Upper lobe of right lung (tissue), 1 donor: ENCODE data around the gene KRTAP10-4. TPM values are rescaled to one million over a fixed set of nuclear protein-coding genes. Genes with fewer than 3 reads are reported as not detected.

Source experiments
- ATAC-seq: fragments of 200-7000 bp; cut with Tn5 transposase; one replicate; pipeline ENCODE4 v1.9.1; 2020; ENCODE audit warnings: mild to moderate bottlenecking, moderate library complexity
- DNase-seq: peaks from one replicate; pipeline ENCODE4 v3.0.0-alpha.2; 2020
- H3K27ac ChIP-seq: fragments of 200-600 bp; one replicate; pipeline ENCODE4 v1.8.0; 2022
- H3K27me3 ChIP-seq: fragments of 200-600 bp; one replicate; pipeline ENCODE4 v1.8.0; 2022; ENCODE audit warnings: mild to moderate bottlenecking
- H3K36me3 ChIP-seq: fragments of 200-600 bp; one replicate; pipeline ENCODE4 v1.8.0; 2022
- H3K4me1 ChIP-seq: fragments of 200-600 bp; one replicate; pipeline ENCODE4 v1.8.0; 2022
- H3K4me3 ChIP-seq: fragments of 200-600 bp; one replicate; pipeline ENCODE4 v1.8.0; 2022; ENCODE audit warnings: mild to moderate bottlenecking
- H3K9me3 ChIP-seq: fragments of 200-600 bp; one replicate; pipeline ENCODE4 v1.8.0; 2022
- intact Hi-C: fragments of 100-400 bp; cut with DNase I; formaldehyde crosslinking; loops from one replicate; pipeline ENCODE4 v1.11.0; 2022
- total RNA-seq: library from RNA; stranded (reverse); fragmentation: NEBNext Ultra II Directional; extraction: Animal tissue kit (Norgen Biotek cat#: 25700); gene quantifications from one replicate; pipeline ENCODE4 v1.2.1, GENCODE V29; 2021
- TF ChIP-seq, protein P1 (sequence below): fragments of 200-600 bp; IDR thresholded peaks from one replicate; pipeline ENCODE4 v1.8.0; 2022; ENCODE audit warnings: antibody characterized with exemption
- donor health status: DM: no; HTN: yes; CAD: no; lungs with severe emphysema.

The KRTAP10-4 gene
- total RNA-seq, 1 donor from 2014 or later: not detected

DNA sequence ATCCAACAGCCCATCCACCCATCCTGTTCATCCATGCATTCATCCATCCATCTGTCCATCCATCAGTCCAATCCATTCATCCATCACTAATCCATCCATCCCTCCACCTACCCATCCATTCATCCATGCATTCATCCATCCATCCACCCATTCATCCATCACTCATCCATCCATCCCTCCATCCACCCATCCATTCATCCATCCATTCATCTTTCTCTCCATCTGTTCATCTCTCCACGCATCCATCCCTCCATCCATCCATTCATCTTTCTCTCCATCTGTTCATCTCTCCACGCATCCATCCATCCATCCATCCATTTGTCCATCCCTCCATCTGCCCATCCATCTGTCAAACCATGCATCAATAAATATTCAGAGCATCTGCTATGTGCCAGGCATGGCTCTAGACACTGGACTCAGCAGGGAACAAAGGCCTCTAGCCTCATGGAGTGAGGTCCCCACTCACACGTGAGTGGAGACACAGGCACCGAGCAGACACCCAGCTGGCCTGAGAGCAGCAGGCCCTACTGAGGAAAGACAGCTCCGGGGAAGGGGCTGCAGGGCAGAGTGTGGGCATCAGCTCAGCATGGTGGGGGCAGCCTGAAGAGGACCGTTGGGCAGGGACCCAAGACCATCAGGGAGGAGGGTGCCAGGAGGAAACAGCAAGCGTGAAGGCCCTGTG lies 43.2 kb upstream of the KRTAP10-4 start:
- ATAC-seq (no peak), DNase-seq (no peak)
- Histone ChIP-seq H3K9me3 (no peaks in the 10 kb centered on the region), H3K36me3 (no peaks in the 10 kb centered on the region), H3K27me3 (no peaks in the 10 kb centered on the region), H3K4me3 (no peak overlapping the region), H3K4me1 (no peaks in the 10 kb centered on the region), H3K27ac (no peak overlapping the region)
- TF ChIP-seq, protein P1, sequence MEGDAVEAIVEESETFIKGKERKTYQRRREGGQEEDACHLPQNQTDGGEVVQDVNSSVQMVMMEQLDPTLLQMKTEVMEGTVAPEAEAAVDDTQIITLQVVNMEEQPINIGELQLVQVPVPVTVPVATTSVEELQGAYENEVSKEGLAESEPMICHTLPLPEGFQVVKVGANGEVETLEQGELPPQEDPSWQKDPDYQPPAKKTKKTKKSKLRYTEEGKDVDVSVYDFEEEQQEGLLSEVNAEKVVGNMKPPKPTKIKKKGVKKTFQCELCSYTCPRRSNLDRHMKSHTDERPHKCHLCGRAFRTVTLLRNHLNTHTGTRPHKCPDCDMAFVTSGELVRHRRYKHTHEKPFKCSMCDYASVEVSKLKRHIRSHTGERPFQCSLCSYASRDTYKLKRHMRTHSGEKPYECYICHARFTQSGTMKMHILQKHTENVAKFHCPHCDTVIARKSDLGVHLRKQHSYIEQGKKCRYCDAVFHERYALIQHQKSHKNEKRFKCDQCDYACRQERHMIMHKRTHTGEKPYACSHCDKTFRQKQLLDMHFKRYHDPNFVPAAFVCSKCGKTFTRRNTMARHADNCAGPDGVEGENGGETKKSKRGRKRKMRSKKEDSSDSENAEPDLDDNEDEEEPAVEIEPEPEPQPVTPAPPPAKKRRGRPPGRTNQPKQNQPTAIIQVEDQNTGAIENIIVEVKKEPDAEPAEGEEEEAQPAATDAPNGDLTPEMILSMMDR: no peak
- intact Hi-C loops: no loop called here

DNA sequence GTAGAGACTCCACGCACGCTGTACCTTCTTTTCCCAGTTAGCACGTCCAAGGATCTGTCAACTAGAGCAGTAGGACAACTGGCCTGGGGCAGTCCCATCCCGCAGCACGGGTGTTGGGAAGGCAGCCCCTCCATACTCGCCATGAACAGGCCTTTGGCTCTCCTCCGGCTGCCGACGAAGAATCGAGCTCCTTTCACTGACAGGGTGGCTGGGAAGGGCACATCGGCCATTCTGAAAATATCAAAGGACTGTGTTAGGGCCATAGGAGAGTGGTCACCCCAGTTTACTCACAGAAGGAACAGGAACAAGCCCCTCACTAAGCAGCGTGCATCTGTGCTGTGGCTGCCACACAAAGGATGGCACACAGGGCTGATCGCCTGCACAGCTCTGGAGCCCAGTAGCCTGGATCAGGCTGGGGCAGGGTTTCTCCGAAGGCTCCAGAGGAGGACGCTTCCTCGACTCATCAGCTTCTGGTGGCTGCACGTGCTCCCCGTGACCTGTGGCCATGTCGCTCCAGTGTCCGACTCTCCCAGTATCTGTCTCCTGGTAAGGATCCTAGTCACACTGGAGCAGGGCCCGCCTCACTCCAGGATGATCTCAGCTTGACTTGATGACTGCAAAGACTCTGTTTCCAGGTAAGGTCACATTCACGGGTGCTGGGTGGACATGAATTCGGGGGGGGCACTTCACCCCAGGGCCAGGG lies 42.5 kb upstream of the KRTAP10-4 start:
- intact Hi-C loops: no loop called here
- peak; percentile 41 for DNase-seq
- TF ChIP-seq, protein P1: no peak

DNA sequence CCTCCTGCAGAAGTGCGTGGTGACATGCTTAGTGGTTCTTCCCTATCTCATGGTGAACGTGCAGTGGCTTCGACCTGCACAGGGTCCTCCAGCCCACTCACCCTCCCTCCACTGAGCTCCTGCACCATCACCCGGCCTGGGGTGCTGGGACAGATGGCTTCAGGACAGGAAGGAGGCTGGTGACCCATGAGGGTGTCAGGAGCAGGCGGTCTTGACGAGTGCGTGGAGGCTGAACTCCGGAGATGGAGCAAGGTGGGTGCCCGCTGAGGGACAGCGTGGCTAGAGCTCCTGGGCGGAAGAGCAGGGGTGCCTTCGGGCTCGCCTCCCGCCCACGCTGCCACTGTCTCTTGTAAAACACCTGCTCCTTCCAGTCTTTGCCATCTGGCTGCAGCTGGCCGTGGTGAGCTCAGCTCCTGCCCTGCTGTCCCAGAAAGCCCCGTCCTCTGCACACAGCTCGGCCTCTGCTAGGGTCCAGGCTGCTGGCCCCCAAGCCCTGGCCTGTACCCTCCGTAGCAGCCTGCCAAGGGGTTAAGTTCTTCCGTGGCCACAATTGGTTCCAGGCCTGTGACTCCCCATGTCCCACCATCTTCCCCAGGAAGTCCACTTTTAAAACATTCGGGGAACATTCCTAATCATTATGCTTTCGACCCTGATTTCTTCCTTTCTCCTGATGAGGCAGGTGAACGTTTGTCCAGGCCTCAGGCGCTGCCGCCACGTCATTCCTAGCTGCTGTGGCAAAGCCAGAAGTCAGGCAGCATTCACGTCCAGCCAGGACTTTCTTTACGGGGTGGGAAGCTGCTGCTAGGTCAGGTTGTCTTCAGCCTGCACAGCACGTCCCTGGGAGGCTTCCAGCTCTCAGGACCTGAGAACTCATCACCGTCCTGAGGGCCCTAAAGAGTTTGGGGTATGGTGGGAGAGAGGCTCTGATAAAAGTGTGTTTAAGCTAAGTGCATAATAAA lies 41.6 kb upstream of the KRTAP10-4 start:
- Histone ChIP-seq H3K4me1 (no peaks in the 10 kb centered on the region), H3K9me3 (no peaks in the 10 kb centered on the region), H3K36me3 (no peaks in the 10 kb centered on the region), H3K27ac (no peak overlapping the region), H3K4me3 (no peak overlapping the region), H3K27me3 (no peaks in the 10 kb centered on the region)
- ATAC-seq (no peak), DNase-seq (peak; percentile 55)
- intact Hi-C loops: no loop called here
- TF ChIP-seq, protein P1: no peak

More for the DNA sequence above, 42.5 kb upstream of the KRTAP10-4 start:
- no peak overlapping the region for H3K4me3 ChIP-seq
- no peak for ATAC-seq
- no peak overlapping the region for H3K27ac ChIP-seq
- no peaks in the 10 kb centered on the region for H3K4me1 ChIP-seq
- no peaks in the 10 kb centered on the region for H3K27me3 ChIP-seq
- H3K36me3 ChIP-seq: no peaks in the 10 kb centered on the region
- no peaks in the 10 kb centered on the region for H3K9me3 ChIP-seq

DNA sequence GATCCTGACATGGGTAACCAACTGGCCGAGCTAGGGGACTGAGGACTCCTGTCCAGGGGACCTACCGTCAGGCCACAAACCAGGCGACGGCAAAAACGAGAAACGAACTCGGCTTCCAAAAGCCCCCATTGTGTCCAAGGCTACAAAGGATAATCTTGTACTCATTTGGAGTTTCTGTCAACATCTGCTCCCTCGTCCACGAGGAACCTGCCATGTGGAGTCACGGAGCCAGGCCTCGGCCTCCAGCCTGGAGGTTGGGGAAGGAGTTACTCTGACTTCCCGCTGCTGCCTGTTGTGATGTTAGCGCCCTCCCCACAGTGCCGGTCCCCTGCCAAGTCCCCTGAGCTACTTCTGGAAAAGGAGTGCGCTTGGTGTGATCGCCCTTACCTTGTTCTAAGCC lies 40.8 kb upstream of the KRTAP10-4 start:
- no peak for ATAC-seq
- Histone ChIP-seq H3K27me3 (no peaks in the 10 kb centered on the region), H3K27ac (no peak overlapping the region), H3K4me1 (no peaks in the 10 kb centered on the region), H3K36me3 (no peaks in the 10 kb centered on the region), H3K9me3 (no peaks in the 10 kb centered on the region), H3K4me3 (no peak overlapping the region)
- peak; percentile 34 for DNase-seq
- intact Hi-C loops: no loop called here
- TF ChIP-seq, protein P1: no peak

DNA sequence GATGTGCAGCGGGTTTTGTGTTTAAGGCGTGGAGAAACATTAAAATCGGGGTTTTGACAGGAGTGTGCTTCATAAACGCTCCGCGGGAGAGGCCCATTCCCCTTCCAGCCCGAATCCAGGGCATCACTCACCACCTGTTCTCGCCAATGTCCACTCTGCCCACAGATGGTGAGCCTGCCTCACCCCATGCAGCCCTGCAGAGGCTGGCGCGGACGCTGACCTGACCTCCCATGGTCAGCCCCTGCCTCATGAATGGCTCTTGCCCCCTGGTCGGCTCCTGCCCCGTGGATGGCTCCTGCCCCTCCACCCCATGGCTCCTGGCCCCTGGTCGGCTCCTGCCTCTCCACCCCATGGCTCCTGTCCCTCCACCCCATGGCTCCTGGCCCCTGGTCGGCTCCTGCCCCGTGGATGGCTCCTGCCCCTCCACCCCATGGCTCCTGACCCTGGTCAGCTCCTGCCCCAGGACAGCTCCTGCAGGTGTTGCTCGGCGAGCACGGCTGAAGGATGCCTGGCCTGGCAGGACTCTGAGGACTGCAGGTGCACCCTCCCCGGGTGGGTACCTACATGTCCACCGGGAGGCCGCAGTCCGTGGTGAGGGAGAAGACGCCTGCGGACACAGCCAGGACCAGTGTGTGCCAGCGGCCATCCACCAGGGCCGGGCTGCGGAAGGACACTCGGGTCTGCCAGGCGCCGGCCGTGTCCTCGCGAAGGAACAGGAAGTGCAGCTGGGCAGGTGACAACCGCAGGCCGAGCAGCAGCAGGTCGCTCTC lies 40.2 kb upstream of the KRTAP10-4 start:
- intact Hi-C loops: no loop called here
- ATAC-seq: peak; percentile 6

More for the DNA sequence above, 40.2 kb upstream of the KRTAP10-4 start:
- Histone ChIP-seq H3K9me3 (no peaks in the 10 kb centered on the region), H3K27me3 (no peaks in the 10 kb centered on the region), H3K36me3 (no peaks in the 10 kb centered on the region), H3K4me1 (no peaks in the 10 kb centered on the region), H3K4me3 (no peak overlapping the region), H3K27ac (no peak overlapping the region)
- TF ChIP-seq, protein P1: no peak
- DNase-seq: peak; percentile 57
